ENCODE data around the gene MMD.

Gene MMD

DNA sequence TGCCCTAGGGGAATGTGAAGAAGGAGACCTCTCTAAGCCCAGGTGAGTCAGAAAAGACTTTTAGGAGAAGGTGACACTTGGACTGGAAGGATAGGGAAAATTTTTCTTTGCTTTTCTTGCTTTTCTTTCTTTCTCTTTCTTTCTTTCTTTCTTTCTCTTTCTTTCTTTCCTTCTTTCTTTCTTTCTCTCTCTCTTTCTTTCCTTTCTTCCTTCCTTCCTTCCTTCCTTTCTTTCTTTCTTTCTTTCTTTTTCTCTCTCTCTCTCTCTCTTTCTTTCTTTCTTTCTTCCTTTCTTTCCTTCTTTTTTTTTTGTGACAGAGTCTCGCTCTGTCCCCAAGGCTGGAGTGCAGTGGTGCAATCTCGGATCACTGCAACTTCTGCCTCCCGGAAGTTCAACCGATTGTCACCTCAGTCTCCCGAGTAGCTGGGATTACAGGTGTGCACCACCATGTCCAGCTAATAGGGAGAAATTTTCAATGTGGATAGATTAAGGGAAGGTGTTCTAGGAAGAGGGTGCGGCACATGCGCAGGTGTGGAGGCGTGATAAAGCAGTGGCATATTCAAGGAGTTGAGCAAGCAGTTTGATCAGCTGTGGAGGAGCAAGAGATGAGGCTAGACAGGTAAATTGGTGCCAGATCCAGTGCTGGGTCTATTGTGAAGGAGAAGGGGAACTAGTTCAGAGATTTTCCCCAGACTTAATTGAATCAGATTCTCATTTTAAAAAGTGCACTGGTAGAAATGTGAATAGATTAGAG lies 40.4 kb downstream of the MMD start:
- no peaks in the 10 kb centered on the region for H3K27me3 ChIP-seq (ENCODE audit: control insufficient read depth, insufficient read depth, low read length)
- no peaks in the 10 kb centered on the region for H3K4me1 ChIP-seq (ENCODE audit: control insufficient read depth, insufficient read depth, low read length)
- H3K36me3 ChIP-seq (ENCODE audit: control insufficient read depth, insufficient read depth, low read length), result no peaks in the 10 kb centered on the region
- H3K9me3 ChIP-seq (ENCODE audit: control insufficient read depth, insufficient read depth, low read length), result no peaks in the 10 kb centered on the region
- H3K4me3 ChIP-seq (ENCODE audit: low read depth, low read length), result no peak overlapping the region
- no peak overlapping the region for H3K9ac ChIP-seq (ENCODE audit: low read depth, low read length)

GRCh38 chr17:55377671-55378275 lies 43.9 kb downstream of the MMD start:
- no peaks in the 10 kb centered on the region for H3K9me3 ChIP-seq (ENCODE audit: control insufficient read depth, insufficient read depth, low read length)
- no peak overlapping the region for H3K9ac ChIP-seq (ENCODE audit: low read depth, low read length)
- H3K4me3 ChIP-seq (ENCODE audit: low read depth, low read length), result no peak overlapping the region
- H3K27me3 ChIP-seq (ENCODE audit: control insufficient read depth, insufficient read depth, low read length), result no peaks in the 10 kb centered on the region
- no peaks in the 10 kb centered on the region for H3K36me3 ChIP-seq (ENCODE audit: control insufficient read depth, insufficient read depth, low read length)
- H3K4me1 ChIP-seq (ENCODE audit: control insufficient read depth, insufficient read depth, low read length), result no peaks in the 10 kb centered on the region

GRCh38 chr17:55368706-55369105 lies 52.9 kb downstream of the MMD start:
- peaks cover 6% of the 10 kb centered on the region for H3K4me1 ChIP-seq (ENCODE audit: control insufficient read depth, insufficient read depth, low read length)
- no peak overlapping the region for H3K4me3 ChIP-seq (ENCODE audit: low read depth, low read length)
- no peaks in the 10 kb centered on the region for H3K36me3 ChIP-seq (ENCODE audit: control insufficient read depth, insufficient read depth, low read length)
- no peaks in the 10 kb centered on the region for H3K9me3 ChIP-seq (ENCODE audit: control insufficient read depth, insufficient read depth, low read length)
- no peak overlapping the region for H3K9ac ChIP-seq (ENCODE audit: low read depth, low read length)
- H3K27me3 ChIP-seq (ENCODE audit: control insufficient read depth, insufficient read depth, low read length), result no peaks in the 10 kb centered on the region

- Histone ChIP-seq H3K4me1 (ENCODE audit: control insufficient read depth, insufficient read depth, low read length) (peaks cover 6% of the 10 kb centered on the region), H3K27me3 (ENCODE audit: control insufficient read depth, insufficient read depth, low read length) (no peaks in the 10 kb centered on the region), H3K9me3 (ENCODE audit: control insufficient read depth, insufficient read depth, low read length) (no peaks in the 10 kb centered on the region), H3K4me3 (ENCODE audit: low read depth, low read length) (no peak overlapping the region), H3K9ac (ENCODE audit: low read depth, low read length) (no peak overlapping the region), H3K36me3 (ENCODE audit: control insufficient read depth, insufficient read depth, low read length) (no peaks in the 10 kb centered on the region)
Observed at GRCh38 chr17:55366020-55366481, 55.6 kb downstream of the MMD start.

GRCh38 chr17:55363033-55363432 lies 58.6 kb downstream of the MMD start:
- Histone ChIP-seq H3K27me3 (ENCODE audit: control insufficient read depth, insufficient read depth, low read length) (no peaks in the 10 kb centered on the region), H3K4me1 (ENCODE audit: control insufficient read depth, insufficient read depth, low read length) (peaks cover 6% of the 10 kb centered on the region), H3K36me3 (ENCODE audit: control insufficient read depth, insufficient read depth, low read length) (no peaks in the 10 kb centered on the region), H3K9me3 (ENCODE audit: control insufficient read depth, insufficient read depth, low read length) (no peaks in the 10 kb centered on the region), H3K9ac (ENCODE audit: low read depth, low read length) (no peak overlapping the region), H3K4me3 (ENCODE audit: low read depth, low read length) (no peak overlapping the region)

DNA sequence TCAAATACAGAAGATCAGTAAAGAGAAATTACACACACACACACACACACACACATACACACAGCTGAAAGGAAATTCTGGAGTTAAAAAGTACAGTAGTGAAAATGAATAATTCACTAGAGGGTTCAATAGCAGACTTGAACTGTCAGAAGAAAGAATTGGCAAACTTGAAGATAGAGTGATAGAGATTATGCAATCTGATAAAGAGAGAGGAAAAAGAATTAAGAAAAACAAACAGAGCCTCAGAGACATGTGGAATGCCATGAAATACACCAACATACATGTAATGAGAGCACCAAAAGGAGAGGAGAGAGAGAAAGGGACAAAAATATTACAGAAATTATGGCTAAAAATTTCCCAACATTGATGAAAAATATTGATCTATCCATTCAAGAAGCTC lies 60.7 kb downstream of the MMD start:
- Histone ChIP-seq H3K9ac (ENCODE audit: low read depth, low read length) (no peak overlapping the region), H3K4me1 (ENCODE audit: control insufficient read depth, insufficient read depth, low read length) (peaks cover 2% of the 10 kb centered on the region), H3K4me3 (ENCODE audit: low read depth, low read length) (no peak overlapping the region), H3K27me3 (ENCODE audit: control insufficient read depth, insufficient read depth, low read length) (no peaks in the 10 kb centered on the region), H3K36me3 (ENCODE audit: control insufficient read depth, insufficient read depth, low read length) (no peaks in the 10 kb centered on the region), H3K9me3 (ENCODE audit: control insufficient read depth, insufficient read depth, low read length) (no peaks in the 10 kb centered on the region)

GRCh38 chr17:55356434-55357328 lies 65.0 kb downstream of the MMD start:
- no peak overlapping the region for H3K4me3 ChIP-seq (ENCODE audit: low read depth, low read length)
- no peaks in the 10 kb centered on the region for H3K4me1 ChIP-seq (ENCODE audit: control insufficient read depth, insufficient read depth, low read length)
- no peaks in the 10 kb centered on the region for H3K9me3 ChIP-seq (ENCODE audit: control insufficient read depth, insufficient read depth, low read length)
- no peaks in the 10 kb centered on the region for H3K36me3 ChIP-seq (ENCODE audit: control insufficient read depth, insufficient read depth, low read length)
- H3K9ac ChIP-seq (ENCODE audit: low read depth, low read length), result no peak overlapping the region
- H3K27me3 ChIP-seq (ENCODE audit: control insufficient read depth, insufficient read depth, low read length), result no peaks in the 10 kb centered on the region

- H3K4me1 ChIP-seq (ENCODE audit: control insufficient read depth, insufficient read depth, low read length), result peaks cover 11% of the 10 kb centered on the region
Observed at GRCh38 chr17:55354941-55355340, 66.7 kb downstream of the MMD start.

GRCh38 chr17:55354010-55354409 lies 67.6 kb downstream of the MMD start:
- Histone ChIP-seq H3K9me3 (ENCODE audit: control insufficient read depth, insufficient read depth, low read length) (no peaks in the 10 kb centered on the region), H3K36me3 (ENCODE audit: control insufficient read depth, insufficient read depth, low read length) (no peaks in the 10 kb centered on the region), H3K27me3 (ENCODE audit: control insufficient read depth, insufficient read depth, low read length) (no peaks in the 10 kb centered on the region), H3K4me1 (ENCODE audit: control insufficient read depth, insufficient read depth, low read length) (peaks cover 17% of the 10 kb centered on the region), H3K4me3 (ENCODE audit: low read depth, low read length) (no peak overlapping the region), H3K9ac (ENCODE audit: low read depth, low read length) (no peak overlapping the region)

More at GRCh38 chr17:55354941-55355340, 66.7 kb downstream of the MMD start:
- Histone ChIP-seq H3K4me3 (ENCODE audit: low read depth, low read length) (no peak overlapping the region), H3K9me3 (ENCODE audit: control insufficient read depth, insufficient read depth, low read length) (no peaks in the 10 kb centered on the region), H3K27me3 (ENCODE audit: control insufficient read depth, insufficient read depth, low read length) (no peaks in the 10 kb centered on the region), H3K36me3 (ENCODE audit: control insufficient read depth, insufficient read depth, low read length) (no peaks in the 10 kb centered on the region), H3K9ac (ENCODE audit: low read depth, low read length) (no peak overlapping the region)

- peaks cover 6% of the 10 kb centered on the region for H3K9me3 ChIP-seq (ENCODE audit: control insufficient read depth, insufficient read depth, low read length)
- peaks cover 19% of the 10 kb centered on the region for H3K4me1 ChIP-seq (ENCODE audit: control insufficient read depth, insufficient read depth, low read length)
- no peak overlapping the region for H3K4me3 ChIP-seq (ENCODE audit: low read depth, low read length)
- H3K36me3 ChIP-seq (ENCODE audit: control insufficient read depth, insufficient read depth, low read length), result no peaks in the 10 kb centered on the region
- H3K27me3 ChIP-seq (ENCODE audit: control insufficient read depth, insufficient read depth, low read length), result no peaks in the 10 kb centered on the region
- H3K9ac ChIP-seq (ENCODE audit: low read depth, low read length), result no peak overlapping the region
Observed at GRCh38 chr17:55351226-55351625, 70.4 kb downstream of the MMD start.

- Histone ChIP-seq H3K36me3 (ENCODE audit: control insufficient read depth, insufficient read depth, low read length) (no peaks in the 10 kb centered on the region), H3K4me1 (ENCODE audit: control insufficient read depth, insufficient read depth, low read length) (peaks cover 19% of the 10 kb centered on the region), H3K9me3 (ENCODE audit: control insufficient read depth, insufficient read depth, low read length) (peaks cover 6% of the 10 kb centered on the region), H3K4me3 (ENCODE audit: low read depth, low read length) (no peak overlapping the region), H3K9ac (ENCODE audit: low read depth, low read length) (no peak overlapping the region), H3K27me3 (ENCODE audit: control insufficient read depth, insufficient read depth, low read length) (no peaks in the 10 kb centered on the region)
Observed at GRCh38 chr17:55350825-55351205, 70.8 kb downstream of the MMD start.
